ENCODE results near the gene TRRAP.

TRRAP gene

DNA sequence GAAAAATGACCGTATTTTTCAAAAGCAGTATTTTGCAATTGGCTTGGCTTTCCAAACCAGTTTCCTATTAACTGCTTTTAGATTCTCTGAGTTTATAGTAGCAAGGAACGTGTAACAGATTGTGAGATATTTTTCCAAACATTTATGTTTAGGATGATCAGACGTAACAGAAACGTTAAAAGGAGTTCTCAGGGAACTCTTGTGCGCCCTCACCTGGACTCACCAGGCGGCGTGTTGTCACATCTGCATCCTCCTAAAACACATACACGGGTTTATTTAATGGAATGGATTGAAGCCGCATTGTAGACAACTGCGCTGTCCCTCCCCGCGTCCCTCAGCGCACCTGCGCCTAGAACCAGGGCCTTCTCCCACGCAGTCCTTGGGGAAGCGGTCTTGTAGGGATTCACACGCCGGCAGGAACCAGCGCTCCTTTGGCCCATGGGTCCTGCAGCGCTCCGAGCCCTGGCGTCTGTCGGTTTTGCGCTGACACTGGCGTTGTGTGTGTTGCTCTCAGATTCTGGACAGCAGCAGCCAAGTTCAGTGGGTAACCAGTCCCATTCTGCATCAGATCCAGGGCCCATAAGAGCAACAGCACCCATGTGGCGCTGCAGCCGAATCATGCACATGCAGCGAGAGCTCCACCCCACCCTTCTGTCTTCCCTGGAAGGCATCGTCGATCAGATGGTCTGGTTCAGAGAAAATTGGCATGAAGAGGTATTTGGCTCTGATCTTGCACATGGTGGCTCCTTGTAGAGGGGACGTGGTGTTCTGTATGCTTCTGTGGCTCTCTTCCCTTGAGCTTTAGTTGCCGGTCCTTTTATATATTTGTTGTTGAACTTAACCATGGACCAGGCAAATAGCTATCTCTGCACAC lies 114.9 kb downstream of the TRRAP start:
- DNase-seq = no peak

DNA sequence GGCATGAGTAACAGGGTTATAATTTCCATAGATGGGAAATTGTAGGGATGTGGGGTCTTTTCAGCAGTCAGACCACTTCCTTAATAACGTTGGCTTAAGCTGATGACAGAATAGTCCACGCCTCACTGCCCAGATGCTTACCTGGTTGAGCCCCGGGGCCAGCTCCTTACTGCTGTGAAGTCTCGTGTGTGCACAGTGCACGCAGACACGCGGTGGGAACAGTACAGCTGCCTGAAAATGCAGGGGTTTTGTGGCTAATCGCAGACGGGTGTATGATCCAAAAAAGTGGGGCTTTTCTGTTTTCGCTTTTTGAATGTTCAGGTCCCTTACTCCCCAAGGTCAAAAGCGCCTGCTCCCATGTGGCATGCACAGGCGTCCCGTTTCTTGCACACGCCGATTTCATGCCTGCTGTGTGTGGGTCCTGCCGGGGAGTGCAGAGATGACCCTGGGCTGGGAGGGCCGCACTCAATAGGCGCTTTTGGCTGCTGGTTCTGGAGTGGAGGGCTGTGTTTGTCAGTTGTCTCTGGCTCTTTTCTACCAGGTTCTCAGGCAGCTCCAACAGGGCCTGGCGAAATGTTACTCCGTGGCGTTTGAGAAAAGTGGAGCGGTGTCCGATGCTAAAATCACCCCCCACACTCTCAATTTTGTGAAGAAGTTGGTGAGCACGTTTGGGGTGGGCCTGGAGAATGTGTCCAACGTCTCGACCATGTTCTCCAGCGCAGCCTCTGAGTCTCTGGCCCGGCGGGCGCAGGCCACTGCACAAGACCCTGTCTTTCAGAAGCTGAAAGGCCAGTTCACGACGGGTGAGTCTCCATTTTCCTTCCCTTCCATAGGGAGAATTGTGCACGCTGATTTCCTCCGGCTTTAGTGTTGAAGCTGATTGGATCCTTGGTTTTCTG lies 116.0 kb downstream of the TRRAP start:
- no peak for DNase-seq

DNA sequence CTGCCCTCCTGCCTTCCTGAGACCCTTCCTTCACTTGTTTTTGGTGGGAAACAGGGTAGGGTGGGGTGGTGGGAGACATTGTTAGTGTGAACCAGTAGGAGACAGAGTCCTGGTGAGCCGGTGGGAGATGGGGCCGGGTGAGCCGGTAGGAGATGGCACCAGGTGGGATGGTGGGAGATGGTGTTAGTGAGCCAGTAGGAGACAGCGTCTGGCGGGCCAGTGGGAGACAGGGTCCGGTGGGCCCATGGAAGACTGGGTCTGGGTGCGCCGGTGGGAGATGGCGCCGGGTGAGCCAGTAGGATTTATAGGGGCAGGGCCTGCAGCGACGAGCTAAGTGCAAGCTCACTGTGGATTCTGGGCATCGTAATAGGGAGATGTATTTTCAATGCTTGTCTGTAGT lies 116.8 kb downstream of the TRRAP start:
- DNase-seq = no peak

DNA sequence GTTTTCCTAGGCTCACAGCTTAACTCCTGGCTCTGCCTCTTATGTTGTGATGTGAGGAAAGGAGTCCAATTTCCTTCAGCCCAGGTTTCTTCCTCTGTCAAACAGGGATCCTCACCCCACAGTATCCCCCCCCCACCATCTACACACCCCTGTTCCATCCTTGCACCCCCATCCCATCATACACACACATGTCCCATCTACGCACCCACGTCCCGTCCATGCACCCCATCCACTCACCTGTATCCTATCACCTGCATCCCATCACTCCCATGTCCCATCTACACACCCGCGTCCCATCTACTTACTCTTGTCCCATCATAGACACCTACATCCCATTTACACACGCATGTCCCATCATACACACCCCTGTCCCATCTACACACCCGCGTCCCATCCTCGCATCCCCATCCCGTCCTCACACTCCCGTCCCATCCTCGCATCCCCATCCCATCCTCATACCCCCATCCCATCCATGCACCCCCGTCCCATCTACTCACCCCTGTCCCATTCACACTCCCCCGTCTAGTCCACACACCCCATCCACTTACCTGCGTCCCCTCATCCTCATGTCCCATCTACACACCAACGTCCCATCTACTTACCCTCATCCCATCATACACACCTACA lies 117.3 kb downstream of the TRRAP start:
- DNase-seq = no peak

DNA sequence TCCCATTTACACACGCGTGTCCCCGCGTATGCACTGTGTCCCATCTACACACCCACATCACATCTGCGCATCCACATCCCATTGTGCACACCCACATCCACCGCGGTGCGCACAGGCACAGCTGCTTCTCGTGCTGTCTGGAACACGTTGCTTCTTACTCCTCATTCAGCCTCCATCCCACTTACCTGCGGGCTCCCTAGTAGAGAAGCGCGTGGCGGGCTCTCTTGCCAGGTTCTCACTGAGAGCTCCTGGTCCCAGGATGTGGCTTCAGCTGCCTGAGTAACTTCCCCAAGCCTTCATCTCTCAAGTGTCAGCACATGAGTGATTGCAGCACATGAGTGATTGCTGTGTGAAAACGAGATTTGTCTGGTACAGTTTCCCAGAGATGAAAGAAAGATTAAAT lies 117.8 kb downstream of the TRRAP start:
- no peak for DNase-seq

DNA sequence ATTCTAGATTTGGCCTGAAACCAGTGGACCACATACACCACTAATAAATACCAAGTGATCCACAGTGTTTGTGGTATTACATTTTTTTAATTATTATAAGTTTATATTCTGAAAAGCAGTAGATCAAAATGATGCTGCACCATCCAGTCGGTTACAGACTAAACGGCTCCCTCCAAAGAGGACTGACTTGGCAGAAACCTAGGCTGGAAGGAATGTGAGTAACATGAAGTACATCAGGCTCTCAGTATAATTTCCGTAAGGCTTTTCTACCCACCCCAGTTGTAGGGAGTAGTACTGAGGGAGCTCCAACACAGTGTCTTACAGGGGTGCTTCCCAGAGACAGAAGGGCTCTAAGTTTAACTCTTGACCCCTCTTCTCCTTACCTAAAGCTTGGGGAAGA lies 119.5 kb downstream of the TRRAP start:
- DNase-seq = no peak

DNA sequence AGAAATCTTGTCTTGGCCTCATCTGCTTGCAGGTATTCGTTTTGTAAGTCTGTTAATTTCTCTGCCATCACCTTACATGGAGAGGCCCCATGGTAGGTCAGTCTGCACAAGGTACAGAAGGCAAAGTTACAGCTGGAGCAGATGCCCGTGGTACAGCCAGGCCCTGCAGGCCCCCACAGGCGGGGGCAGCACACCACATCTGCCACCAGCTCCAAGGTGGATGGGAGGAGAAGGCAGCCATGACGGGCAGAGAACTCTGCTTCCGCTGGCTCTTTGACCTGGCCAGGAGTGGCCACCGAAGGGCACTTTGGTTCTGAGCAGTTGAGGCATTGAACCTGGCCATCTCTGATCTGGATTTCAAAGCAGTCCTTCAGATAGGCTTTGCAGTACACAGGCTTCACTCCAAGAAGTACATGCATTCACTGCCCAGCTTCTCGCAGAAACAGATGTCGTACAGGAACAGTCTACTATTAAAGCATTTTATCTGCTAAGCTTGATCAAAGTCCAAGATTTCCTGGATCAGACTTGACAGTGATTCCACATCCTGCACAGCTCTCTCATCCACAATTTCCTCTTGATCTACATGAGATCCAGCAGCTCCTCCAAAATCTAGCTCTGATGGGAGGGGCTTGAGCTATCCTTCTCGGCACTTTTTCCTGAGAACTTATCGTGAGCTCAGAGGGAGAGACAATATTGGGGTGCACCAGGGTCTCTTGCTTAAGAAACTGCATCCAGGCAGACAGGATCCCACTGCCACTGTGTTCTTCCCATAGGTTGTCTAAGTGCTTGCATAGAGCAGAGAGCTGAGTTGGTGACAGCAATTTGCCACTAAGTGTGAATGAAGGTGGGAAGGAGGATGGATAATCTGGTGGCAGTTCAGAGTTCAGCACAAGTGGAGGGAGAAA lies 120.7 kb downstream of the TRRAP start:
- no peak for DNase-seq

DNA sequence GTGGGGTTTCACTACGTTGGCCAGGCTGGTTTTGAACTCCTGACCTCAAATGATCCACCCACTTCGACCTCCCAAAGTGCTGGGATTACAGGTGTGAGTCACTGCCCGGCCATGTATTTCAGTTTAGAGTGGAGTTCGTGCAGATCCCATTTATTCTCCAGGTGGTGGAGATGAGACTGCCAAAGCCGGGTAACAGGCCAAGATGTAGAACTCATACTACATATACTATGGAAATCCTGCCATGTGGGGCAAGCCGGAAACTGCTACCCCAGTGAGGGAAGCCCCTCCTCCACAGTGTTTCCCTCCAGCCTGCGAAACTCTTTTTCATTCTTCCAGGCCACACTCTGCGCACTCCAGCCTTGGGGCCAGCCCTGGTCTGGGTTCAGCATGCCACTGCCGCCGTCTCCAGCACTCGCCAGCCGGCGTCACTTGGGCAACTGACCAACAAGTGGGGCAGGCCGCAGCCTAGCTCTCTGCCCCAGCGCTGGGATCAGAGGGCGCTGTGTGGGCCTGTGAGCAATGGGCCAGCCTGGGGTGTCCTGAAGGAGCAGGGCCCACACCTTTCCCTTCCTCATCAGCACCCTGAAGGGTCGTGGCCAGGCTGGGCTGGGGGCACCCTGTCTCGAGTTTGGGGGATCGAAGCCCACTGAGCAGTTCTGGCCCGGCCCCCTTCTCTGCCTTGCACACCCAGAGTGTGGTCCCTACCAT lies 122.0 kb downstream of the TRRAP start:
- DNase-seq = no peak

DNA sequence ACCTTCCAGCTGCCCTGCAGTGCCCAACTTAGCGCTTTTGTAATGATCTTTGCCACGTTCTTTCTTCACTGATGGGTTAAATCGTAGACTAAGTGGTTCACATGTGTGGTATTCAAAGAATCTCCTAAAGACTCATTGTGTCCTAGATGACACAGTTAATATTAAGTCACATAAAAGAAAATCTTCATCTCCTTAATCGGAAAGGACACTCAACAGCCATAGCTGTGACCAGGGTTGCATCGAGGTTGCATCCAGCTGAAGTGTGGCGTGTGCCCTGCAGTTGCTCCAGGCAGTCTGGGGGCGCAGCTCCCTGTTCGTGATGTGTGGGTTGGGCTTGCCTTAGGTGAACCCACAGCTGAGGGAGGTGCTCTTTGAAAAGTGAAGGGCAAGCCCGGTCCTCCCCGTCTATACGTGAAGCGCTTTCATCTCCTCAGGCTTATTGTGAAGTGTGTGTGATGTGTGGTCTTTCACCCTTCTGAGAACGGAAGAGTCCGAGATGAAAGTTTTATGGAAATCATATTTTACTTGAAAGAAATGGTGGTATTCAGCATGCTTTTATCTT lies 122.7 kb downstream of the TRRAP start:
- DNase-seq = no peak

DNA sequence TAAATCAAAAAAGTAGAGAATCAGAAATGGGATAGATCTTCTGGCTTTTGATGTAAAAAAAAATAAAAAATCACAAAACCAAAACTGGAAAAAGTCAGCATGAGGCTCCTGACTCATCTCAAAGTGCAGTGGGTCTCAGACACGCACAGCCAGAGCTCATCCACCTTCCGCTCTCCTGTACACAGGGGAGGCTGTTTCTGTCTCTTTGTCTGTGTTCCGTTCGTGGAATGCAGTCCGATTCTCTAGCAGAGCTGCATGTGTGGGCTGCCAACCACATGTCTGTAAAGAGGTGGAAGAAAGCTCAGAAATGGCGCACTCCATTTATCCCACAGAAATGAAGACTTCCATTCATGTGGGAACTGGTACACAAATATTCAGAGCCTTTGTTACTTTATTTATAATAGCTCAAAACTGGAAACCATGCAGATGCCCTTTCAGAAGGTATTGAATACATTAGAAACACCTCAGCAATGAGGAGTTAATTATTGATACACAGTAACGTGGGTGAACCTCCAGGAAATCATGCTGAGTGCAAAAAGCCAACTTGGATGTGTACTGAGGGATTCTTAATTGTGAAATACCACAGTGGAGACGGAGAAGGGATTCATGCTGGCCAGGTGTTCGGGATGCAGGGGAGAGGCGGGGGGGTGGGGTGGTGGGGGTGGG lies 123.3 kb downstream of the TRRAP start:
- no peak for DNase-seq

DNA sequence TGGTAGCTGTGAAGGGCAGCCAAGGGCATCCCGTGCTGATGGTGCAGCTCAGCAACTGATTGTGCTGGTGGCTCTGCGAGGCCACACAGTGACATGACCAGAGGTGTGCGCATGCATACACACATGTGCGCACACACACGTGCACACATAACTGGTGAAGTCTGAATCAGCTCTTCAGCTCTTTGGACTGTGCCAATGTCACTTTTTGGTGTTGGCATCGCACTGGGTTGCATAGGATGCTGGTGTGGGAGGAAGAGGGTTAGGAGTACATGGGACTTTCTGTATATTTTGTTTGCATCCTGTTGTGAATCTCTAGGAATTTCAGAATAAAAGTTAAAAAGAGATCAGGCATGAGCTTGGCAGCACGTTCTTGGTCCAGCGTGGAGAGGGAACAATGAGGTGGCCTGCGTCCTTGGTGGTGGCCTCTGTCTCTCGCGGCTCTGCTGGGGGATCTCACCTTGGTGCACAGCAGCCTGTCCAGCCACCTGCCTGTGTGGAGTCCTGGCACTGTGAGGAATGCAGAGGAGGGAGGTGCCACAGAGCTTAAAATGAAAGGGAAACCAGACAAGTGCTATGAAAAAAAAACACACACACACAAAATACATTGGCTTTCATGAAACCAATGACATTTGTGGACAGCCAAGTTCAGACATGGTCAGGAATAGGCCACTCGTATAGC lies 124.0 kb downstream of the TRRAP start:
- no peak for DNase-seq

DNA sequence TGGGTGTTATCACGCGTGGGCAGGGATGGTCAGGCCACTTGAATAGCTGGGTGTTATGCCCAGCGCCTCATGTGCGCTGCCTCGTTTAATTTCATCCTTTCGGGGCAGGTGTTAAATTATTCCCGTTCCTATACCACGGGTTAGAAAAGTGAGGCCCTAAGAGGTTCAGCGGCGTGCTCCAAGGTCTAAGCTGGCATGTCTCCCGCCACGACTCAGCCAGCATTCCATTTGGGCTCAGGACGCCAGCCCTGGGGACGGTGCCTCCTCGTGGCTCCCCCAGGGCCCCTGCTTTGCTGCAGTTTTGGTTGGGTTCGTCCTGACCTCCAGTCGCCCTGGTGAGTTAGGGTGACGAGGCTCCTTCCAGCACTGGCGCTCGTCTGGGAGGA lies 124.5 kb downstream of the TRRAP start:
- no peak for DNase-seq

DNA sequence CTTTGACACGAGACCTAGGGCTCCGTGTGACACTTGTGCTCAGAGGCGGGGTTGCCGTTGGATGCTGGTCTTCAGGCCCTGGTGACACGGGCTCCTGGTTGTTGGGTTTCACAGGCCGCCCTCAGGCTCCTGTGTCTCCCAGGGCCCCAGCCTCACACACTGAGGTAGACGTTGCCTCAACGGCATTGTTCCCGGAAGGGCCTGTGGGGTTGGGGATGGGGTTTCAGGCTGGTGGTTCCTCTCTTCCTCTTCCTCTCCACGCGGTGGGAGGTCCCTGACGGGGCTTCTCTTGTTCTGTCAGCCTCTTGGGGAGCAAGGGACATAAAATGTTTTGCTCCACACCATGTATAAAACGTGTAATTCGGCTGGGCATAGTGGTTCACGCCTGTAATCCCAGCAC lies 125.1 kb downstream of the TRRAP start:
- DNase-seq = no peak

DNA sequence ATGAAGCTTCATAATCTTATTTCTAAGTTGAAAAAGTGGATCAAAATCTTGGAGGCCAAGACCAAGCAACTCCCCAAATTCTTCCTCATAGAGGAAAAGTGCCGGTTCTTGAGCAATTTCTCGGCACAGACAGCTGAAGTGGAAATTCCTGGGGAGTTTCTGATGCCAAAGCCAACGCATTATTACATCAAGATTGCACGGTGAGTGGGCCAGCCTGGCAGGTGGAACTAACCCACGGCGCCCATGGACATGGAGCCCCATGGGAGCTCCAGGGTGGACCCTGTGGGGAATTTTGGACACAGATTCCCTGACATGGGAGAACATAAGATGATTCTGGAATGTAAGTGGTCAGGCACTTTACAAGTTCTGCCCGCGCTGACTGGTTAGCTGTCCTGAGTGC lies 125.9 kb downstream of the TRRAP start:
- DNase-seq = no peak

DNA sequence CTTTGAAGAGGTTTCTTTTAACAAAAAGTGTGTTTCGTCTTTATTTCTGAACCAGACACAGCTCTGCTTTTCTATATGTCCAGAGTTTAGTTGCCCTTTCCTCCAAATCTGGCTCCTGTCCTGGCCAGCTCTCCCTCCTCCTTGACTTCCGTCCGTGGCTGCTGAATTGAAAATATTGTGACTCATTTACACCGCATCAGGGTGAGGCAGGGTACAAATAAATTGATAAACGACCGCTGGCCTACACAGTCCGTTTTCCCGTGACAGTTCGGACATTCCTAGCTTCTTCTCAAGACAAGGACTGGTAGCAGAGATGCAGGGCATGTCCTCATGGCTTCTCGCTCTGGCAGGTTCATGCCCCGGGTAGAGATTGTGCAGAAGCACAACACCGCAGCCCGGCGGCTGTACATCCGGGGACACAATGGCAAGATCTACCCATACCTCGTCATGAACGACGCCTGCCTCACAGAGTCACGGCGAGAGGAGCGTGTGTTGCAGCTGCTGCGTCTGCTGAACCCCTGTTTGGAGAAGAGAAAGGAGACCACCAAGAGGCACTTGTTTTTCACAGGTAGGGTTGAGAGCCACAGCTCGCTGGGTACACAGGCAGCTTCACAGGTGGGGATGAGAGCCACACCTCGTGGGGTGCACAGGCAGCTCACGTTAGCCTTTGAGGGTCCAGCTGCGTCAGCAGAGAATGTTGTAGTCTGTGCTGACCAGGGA lies 126.6 kb downstream of the TRRAP start:
- DNase-seq = no peak

DNA sequence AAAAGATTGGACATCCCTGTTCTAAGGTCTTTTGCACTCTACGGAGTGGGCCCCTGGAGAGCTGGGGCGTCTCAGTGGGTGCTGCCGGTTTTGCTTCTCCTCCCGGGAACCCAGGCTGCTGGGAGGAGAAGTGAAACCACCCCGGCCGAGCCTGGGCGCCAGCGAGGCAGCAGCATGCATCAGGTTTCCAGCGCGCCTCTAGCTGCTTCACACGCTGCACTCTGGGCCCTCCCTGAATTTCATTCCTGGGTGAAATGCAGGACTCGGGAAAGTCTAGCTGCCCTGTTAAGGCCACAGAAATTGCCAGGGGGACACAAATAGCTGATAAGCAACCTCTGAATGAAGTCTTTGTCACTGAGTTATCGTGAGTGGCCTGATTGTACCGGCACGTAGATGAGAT lies 127.4 kb downstream of the TRRAP start:
- DNase-seq = no peak

DNA sequence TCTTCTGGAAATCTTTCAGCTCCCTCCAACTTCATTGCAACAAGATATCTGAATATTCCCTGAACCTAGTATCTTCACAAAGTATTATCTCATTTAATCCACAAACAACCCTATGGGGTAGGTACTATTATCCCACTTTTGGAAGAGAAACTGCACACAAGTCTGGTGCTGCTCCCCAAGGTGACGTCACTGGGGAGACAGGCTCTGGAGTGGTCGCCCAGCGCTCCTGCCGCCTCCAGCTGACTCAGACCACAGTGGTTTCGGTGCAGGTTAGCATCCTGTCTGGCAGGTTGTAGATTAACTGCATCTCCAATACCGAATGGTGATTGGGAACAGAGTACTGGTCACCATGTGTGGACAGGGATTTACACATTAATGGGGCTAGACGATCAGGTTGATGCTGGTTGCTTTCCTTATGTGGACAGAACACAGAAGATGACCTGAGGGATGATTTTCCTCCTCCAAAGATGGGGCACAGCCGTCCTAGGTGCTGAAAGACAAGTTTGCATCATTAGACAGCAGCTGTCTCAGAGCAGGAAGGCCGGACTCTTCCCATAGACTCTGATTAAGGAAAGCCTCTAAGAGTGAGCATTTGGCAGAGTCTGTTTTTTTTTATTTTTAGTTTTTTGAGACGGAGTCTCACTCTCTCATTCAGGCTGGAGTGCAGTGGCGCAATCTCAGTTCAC lies 128.6 kb downstream of the TRRAP start:
- no peak for DNase-seq

DNA sequence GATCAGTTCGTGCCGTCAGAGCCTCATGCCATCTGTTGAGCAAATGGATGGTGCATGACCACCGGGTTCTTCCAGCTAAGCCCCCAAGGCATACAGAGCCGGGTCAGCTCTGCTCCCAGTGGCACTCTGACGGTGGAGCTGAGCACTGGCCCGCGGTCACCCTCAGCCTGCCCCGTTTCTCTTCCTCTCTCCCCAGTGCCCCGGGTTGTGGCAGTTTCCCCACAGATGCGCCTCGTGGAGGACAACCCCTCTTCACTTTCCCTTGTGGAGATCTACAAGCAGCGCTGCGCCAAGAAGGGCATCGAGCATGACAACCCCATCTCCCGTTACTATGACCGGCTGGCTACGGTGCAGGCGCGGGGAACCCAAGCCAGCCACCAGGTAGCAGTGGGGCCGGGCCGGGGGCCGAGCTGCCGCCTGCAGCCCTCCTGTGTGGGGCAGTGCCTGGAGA lies 129.9 kb downstream of the TRRAP start:
- no peak for DNase-seq

Measured in Kasumi-1 (cell line).